ENCODE data around the gene ZDHHC16.

The ZDHHC16 gene

DNA sequence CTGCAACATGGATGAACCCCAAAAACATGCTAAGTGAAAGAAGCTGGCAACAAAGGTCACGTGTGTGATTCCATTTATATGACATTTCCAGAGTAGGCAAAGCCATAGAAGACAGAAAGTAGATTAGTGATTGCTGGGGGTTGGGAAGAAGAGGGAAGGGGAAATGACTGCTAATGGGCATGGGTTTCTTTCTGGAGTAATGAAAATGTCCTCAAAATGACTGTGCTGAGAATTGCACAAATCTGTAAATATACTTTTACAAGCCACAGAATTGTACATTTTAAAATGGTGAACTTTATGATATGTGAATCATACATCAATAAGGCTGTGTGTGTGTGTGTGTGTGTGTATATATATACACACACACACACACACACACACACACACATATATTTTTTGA lies 36.4 kb downstream of the ZDHHC16 start:
- no peak for DNase-seq

DNA sequence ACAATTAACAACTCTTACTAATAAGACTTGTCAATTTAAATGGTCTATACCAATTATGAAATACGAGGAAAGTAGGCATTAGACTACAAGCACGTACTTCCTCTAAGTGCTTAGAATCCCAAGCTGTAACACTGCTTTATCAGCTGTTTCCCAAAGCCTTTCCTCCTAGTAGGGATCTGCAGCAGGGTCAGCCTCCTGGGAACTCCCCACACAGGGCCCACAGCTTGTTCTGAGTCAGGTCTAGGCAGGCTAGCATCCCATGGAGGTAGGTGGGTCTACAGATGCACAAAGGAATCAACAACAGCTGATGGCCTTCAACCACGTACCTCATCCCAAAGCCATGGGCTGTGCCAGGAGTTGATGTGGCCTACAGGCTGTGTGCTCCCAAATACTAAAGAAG lies 37.5 kb downstream of the ZDHHC16 start:
- no peak for DNase-seq

DNA sequence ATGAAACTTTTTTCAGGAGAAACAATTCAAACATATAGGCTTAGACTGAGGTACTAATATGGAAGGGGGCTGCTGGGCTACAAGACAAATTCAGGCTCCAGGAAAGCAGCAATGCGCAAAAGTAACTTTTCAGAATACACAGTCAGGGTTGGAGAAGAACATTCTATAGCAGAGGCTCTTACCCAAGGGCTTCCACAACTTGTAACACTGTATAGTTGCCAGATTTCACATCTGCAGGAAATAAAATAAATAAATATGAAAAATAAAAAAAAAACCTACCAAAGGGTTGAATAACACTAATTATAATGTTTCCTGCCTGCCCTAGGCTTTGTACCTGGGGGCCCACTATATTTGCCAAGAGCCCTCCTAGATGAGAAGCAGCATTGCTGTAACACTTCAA lies 37.9 kb downstream of the ZDHHC16 start:
- DNase-seq, result no peak

DNA sequence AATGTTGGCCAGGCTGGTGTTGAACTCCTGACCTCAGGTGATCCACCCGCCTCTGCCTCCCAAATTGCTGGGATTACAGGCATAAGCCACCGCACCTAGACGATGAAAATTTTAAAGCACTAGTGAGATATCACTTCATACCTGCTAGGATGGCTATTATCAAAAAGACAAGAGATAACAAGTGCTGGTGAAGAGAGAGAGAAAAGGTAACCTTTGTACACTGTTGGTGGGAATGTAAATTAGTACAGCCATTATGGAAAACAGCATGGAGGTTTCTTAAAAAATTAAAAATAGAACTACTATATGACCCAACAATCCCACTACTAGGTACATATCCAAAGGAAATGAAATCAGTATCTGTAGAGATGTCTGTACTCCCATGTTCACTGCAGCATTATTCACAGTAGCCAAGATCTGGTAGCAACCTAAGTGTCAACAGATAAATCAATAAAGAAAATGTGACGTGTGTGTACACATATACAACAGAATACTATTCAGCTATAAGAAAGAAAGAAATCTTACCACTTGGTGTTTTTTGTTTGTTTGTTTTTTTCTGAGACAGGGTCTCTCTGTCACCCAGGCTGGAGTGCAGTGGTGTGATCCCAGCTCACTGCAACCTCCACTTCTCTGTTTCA lies 39.8 kb downstream of the ZDHHC16 start:
- DNase-seq, result no peak

DNA sequence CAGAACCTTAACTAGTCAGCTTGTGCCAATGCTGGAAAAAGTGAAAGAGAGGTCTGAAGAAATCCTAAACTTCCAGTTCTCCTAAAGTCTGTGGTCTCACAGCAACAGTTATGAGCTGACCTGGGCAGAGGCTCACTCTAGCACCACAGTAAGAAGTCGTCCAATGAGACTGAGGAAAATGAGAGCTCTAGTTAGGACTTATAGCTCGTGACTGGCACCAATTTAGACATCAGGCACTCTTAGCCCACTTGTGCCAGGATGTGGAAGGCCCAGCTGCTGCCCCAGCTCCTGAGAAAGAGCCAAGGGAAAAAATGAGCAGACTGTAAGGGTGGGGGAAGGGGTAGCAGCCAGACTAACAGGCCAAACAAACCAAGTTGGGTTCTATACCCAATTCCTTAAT lies 44.6 kb downstream of the ZDHHC16 start:
- DNase-seq, result no peak

DNA sequence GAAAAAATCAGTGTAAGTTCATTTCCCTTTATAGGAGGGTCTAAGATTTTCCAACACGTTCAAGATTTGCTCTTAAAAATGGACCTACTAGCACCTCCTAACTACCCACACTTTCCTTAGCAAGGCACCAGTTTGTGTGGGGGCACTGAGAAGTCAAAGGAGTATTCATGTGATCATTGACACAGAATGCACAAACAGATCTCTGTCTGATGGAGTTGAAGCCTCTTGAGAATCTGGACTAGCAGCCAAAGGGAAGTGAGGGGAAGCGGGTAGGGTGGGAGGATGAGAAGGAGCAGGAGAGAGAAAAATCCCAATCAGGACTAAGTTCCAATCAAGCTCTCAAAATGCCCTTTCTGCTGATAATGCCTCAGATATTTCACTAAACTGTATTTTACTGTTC lies 48.2 kb downstream of the ZDHHC16 start:
- no peak for DNase-seq

DNA sequence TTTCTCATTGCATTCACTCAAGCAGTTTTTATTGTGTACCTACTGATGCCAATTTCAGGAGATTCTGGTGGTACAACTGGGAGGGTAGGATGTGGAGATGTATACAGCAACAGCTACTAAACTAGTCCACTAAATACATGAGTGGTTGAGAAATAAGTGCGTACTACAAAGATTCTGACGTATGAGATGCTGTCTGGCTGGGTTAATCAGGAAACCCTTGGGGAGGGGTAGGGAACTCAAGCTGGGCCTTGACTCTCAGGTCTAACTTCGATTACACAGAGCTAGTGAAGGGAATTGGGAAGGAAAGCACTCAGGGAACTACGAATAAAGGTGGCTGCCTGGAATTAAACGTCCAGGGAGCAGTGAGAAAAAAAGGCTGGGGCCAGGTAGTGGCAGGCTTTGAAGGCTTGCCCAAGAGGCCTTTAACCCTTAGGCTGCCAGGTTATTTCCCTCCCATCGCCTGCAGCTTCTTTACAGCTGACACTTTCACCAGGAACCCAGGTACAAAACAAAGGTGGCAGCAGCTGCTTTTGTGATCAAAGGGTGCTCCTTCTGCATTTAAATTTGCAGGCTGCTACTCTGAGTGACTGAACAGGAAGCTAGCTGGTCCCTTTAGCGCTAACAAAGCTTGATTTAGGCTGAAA lies 49.0 kb downstream of the ZDHHC16 start:
- no peak for DNase-seq

DNA sequence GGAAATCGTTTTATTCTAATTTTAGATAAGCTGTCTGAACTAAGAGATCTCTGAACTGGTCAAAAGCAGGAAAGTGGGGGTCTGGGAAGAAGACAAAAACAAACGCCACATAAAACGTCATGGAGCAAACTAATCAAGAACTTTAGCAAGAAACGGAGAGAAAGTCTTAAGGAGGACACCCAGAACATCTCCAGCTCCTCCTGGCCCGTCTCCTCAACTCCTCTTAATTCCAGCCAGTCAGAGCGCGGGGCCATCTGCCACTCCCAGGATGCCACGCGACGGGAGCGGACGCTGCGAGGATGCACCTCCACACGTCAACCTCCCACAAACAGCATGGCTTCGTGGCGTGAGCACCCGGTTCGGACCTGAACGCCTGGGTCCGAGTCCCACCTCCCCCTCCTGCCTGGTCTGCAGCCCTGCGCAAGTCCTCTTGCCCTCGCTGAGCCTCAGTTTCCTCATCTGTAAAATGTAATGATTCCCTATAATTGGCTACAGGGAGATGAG lies 51.6 kb downstream of the ZDHHC16 start:
- peak; percentile 92 for DNase-seq

DNA sequence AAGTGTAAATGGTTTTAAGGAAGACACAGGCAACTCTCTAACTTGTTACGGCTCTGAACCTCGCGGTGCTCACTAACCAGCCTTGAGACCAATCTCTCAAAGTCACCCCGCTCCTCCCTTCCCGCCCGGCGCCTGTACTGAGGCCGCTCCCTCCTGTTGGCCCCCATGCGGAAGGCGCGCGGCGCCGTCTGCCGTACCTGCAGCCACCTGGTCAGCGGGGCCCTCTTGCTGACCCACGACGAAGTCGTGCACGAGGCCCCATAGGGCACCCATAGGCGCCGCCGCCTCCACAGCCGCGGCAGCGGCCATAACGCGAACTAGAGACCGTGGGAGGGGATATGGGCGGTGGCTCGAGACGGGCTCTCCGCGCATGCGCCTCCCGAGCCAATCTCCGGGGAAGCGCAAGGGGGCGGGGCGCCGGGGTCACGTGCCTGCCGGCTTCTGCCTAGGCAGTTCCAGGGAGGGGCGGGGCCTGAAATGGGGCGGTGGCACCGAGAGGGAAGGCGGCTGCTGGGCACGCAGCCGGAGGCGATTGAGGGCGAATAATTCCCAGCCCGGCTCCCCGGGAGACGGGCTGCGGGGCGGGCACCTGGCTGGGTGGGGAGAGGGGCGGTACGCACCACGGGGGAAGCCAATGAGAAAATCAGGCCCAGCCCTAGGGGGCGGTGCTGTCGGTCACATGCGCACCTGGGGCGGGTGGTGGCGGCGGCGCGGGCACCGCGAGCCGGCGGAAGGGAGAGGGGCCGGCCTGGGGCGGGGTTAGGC lies 52.3 kb downstream of the ZDHHC16 start, which contains the start of gene MMS19:
Gene MMS19, minus strand, starts transcription at position 347 of the 765 bp plus-strand sequence. Its CDS starts 38 bp downstream, at position 309.
- DNase-seq, result peak; percentile 99

DNA sequence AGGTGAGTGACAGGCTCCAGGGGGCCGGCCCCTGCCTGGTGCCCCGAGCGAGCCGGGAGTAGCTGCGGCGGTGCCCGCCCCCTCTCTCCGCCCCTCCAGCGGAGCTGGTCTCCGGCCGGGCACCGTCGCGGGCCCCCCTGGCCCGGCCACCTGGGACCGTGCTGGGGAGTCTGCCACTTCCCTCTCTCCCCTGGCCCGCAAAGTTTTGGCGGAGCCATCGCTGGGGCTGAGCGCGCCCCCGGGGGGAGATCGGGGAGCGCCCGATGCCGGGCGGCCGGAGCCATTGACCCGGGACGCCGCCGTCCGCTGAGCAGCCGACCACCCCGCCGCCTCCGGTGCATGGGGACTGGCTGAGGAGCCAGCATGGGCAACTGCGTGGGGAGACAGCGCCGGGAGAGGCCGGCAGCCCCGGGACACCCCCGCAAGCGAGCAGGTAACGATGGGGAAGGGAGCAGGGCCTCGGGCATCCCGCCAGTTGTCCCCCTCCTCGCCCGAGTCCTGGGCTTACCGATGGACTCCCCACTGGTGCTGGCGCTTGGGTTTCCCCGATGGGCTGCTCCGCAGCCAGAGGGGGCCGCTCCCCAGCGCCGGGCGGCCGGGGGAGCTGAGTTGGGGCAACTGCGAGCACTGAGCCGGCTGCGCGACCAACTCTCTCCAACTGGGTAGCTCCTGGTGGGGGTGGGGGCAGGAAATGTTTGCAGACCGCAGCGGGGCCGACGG lies 53.0 kb downstream of the ZDHHC16 start, which contains the start of gene UBTD1:
Gene UBTD1, plus strand, starts transcription at position 84 of the 720 bp plus-strand sequence. Its CDS starts 280 bp downstream, at position 364.
- DNase-seq, result peak; percentile 22

DNA sequence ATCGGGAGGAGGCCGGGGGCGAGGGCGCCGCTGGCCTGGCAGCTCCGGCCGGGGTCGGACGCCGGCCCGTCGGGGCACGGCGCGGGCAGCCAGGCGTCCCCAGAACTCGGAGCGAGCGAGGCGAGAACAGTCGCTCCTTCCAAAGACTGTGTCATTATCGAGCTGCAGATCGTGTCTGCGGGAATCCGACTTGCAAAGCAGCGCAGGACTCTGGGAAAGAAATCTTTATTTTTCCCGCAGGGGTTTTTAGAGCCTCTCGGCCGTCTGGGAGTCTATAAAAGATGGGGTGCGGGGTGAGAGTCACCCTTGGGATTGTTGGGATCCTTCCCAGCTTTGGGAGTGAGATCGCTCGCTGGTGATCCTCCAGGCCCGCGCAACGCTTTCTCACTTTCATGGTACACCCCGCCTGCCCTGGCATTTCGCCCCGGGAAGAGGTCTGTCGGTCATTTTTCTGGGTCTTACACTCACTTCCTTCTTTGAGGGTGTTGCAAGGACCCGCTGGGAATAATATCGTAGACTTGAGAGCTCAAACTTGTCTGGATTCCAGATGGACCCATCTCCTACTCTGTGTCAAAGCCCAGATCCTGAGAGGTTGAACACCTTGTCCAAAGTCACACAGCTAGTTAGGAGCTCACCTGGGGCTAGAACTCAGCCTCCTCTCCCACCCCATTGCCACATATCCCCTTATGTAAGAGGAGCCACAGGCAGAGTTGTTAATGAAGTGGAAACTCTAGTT lies 53.8 kb downstream of the ZDHHC16 start:
- no peak for DNase-seq

DNA sequence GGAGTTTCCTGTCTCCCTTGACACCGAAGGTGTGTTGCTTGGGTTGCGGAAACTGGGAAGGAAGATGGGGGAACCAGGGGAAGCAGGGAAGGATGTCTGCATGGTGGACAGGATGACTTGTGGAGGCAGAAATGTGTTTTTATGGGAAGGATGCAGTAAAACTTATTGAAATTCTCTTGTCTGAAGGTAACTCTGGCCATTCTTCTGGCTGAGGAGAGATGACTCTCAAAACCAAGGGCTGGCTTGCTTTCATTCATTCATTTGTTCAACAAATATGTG lies 54.3 kb downstream of the ZDHHC16 start:
- no peak for DNase-seq

DNA sequence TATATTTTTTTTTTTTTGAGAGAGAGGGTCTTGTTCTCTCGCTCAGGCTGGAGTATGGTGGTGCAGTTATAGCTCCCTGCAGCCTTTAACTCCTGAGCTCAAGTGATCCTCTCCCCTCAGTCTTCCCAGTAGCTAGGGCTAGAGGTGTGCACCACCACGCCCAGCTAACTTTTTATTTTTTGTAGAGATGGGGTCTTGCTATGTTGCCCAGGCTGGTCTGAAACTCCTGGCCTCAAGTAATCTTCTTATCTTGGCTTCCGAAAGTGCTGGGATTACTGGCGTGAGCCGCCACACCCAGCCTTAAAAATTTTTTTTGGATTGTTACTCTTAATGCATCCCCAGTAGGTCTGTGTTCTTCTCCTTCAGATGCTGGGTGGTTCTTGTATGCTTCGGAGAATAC lies 56.9 kb downstream of the ZDHHC16 start:
- DNase-seq, result no peak

DNA sequence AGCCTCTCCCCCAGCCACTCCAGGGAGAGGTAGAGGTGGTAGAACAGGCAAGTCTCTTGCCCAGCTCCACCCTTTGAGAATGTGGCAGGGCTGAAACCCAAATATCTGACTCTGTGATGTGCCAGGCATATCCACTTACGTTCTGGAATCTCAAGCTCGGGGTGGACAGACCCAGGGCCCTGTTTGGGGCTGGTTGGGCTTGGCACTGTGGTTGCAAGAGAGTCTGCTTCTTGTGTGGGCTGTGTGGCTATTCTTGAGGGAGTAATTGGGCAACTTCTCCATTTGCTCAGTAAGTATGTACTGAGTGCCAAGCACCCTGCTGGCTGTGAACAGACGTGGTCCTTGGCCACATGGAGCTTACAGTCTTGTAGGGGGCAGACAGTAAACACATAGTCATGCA lies 57.4 kb downstream of the ZDHHC16 start:
- no peak for DNase-seq

DNA sequence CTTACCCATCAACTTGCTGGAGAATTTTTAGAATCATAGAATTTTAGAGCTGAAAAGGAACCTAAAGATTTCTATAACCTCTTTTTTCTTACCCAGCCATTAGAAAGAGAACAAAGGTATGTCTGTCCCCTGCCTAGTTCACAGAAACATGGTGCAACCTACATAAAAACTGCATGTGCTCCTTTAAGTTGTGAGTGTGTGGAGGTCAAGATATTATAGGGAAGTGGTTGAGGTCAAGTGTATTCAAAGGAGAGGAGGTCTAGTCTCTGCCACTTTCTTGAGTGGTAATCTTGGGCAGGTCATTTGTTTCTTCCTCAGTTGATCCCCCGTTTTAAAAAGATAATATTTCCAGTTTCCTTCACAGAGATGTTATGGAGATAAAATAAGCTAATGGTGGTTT lies 59.2 kb downstream of the ZDHHC16 start:
- DNase-seq, result no peak

DNA sequence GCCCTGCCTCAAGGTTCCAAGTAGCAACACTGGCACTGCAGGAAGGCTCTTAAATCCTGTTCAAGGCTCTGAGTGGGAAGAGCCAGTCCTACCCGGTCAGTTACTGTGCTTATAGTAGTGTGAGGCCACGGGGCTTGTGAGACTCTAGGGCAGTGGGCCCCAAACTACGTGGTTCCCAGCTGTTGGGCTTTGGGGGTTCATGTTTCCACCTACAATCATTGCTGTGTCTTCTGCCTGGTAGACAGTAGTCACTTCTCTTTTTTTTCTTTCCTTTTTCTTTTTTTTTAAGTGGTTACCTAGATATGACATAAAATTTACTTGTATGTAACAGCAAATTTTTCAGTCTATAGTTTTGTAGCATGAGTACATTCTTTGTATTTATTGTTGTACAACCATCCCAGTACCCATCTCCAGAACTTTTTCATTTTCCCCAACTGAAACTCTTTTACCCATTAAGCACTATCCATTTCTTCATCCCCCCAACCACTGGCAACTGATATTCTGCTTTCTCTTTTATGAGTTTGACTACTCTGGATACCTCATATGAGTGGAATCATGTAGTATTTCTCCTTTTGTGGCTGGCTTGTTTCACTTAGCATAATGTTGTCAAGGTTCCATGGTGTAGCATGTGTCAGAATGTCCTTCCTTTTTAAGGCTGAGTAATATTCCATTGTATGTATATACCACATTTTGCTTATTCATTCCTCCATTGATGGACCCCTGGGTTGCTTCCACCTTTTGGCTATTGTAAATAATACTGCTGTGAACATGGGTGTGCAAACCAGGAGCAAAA lies 60.4 kb downstream of the ZDHHC16 start:
- DNase-seq, result no peak
